LNCaP clone FGC (cell line): ENCODE data around the gene RASSF6.
A peak's percentile ranks its signal among the peaks of the same experiment; 100 is the strongest.

Experiments
- DNase-seq: peaks from one replicate; pipeline ENCODE4 v3.0.0-alpha.2; 2011; ENCODE audit warnings: low read depth
- H3K4me3 ChIP-seq: 2 replicates; pipeline ENCODE4 v1.5.1; 2011; ENCODE audit warnings: mild to moderate bottlenecking, low read depth, low read length, control low read depth
- TF ChIP-seq, protein P1 (sequence below): IDR thresholded peaks from 2 replicates; pipeline ENCODE4 v1.5.1; 2012; ENCODE audit warnings: mild to moderate bottlenecking; ENCODE audit not compliant: control insufficient read depth, insufficient read depth; ENCODE audit errors: extremely low read depth

RASSF6 gene

DNA sequence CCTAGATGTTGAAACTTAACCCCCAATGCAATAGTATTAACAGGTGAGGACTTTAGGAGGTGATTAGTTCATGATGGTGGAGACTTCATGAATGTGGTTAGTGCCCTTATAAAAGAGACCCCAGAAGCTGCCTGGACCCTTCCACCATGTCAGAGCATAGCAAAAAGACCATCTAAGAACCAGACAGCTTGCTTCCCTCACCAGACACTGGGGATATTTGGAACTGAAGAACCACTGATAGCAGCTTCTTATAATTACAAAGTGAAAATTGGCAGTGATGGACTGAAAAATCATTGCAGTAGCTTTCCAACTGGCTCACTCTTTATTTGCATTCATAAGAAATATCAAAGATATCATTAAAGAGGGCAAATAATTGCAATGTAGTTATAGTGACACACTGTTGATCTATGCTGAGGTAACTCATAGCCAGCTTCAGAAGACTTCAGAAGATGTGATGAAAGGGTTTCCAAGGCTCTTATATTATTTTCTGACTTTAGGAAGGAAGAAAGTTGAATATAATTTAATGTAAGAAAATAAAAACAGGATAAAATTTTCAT lies 5.8 kb downstream of the RASSF6 start:
- peak; percentile 63 for DNase-seq
- H3K4me3 ChIP-seq: no peak overlapping the region
- TF ChIP-seq, protein P1, sequence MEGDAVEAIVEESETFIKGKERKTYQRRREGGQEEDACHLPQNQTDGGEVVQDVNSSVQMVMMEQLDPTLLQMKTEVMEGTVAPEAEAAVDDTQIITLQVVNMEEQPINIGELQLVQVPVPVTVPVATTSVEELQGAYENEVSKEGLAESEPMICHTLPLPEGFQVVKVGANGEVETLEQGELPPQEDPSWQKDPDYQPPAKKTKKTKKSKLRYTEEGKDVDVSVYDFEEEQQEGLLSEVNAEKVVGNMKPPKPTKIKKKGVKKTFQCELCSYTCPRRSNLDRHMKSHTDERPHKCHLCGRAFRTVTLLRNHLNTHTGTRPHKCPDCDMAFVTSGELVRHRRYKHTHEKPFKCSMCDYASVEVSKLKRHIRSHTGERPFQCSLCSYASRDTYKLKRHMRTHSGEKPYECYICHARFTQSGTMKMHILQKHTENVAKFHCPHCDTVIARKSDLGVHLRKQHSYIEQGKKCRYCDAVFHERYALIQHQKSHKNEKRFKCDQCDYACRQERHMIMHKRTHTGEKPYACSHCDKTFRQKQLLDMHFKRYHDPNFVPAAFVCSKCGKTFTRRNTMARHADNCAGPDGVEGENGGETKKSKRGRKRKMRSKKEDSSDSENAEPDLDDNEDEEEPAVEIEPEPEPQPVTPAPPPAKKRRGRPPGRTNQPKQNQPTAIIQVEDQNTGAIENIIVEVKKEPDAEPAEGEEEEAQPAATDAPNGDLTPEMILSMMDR: no peak

DNA sequence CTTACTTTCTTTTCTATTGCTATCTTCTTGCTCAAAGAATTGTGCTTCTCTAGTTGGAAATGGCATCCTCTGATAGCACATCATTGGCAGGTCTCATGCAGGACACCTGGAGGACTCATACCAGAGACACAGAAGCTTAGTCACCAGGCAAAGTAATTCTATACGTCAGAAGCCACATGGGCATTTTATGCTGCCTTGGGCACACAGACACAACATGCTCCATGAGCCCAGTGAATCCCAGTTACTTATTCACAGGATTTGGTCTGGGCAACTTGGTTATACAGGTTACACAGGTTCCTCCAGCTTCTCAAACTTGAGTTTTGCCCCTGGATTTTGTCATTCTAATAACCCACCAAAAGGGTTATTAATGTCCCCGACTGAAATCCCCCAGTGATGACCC lies 7.1 kb downstream of the RASSF6 start:
- DNase-seq: peak; percentile 43
- H3K4me3 ChIP-seq: no peak overlapping the region
- TF ChIP-seq, protein P1: no peak

DNA sequence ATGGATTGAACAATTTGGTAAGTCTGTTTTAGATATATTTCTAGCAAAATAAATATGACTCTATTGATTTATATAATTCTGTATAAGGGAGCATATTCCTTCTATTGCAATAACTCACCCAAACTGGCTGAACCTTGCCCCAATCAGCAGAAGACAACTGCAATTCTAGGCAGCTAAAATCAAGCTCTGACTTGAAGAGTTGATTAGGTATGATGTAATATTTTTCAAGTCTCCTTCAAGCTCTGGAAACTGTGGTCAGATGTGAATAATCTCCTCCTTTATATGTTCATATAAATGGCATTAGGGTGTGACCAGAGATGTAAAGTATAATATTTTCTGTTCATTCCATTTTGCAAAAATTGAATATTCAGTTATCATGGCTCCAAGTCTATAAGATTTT lies 8.2 kb downstream of the RASSF6 start:
- TF ChIP-seq, protein P1: no peak
- H3K4me3 ChIP-seq: no peak overlapping the region
- no peak for DNase-seq

DNA sequence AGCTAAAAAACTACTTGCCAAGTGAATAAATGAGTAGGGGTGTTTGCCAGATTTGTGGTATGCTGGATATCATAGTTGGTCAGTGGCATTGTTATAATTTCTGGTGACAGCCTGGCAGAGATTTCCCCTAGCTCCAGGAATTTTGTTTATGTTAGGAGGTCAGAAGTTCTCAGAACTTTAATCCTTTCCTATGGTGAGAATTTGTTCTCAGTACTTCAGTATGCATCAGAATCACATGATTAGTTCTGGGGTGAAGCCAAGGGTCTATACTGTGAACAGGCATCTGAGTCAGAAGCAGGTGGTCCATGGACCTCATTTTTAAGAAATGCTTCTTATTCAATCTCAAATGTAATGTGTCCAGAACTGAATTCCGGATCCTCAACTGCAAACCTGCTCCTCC lies 10.5 kb downstream of the RASSF6 start:
- no peak for DNase-seq
- TF ChIP-seq, protein P1: no peak
- H3K4me3 ChIP-seq: no peak overlapping the region

DNA sequence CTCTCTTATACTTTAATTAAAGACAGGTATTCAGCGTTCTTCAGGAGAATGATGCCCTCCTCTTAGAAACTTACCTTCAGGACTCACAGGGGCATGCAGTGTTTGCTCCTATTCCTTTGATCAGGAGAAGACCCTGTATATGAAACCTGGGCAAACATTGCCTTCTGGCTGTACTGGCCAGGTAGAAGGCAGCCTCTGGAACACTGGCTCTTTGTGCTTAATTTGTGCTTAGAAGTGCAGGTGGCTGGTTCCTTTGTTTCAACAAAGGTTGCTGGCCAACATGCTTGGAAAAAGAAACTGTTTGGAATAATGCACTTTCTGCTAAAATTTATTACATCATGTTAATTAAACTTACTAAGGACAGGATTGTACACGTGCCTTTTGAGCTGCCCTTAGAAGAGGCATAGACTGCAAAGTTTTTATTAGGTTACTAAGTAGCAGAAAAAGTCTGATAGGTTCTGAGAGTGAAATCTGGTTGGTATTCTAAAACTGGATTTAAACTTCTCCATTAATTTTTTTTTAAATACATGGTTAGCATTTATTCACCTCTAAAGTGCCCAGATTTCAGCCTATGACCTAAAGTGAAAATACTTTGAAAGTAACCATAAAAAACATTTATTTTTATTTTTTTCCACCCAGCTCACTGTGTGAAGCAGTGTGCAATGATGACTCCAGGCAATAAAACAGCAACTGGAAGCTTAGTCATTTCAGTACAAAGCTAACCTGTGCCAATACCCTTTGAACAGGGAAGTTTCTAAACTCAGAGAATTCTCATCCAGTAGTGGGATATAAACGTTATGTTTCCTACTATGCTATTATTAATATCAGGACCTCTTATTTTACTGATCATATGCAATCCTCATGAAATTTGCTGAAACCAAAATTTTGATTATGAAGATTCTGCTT lies 11.3 kb downstream of the RASSF6 start:
- no peak for DNase-seq
- no peak overlapping the region for H3K4me3 ChIP-seq
- TF ChIP-seq, protein P1: no peak

DNA sequence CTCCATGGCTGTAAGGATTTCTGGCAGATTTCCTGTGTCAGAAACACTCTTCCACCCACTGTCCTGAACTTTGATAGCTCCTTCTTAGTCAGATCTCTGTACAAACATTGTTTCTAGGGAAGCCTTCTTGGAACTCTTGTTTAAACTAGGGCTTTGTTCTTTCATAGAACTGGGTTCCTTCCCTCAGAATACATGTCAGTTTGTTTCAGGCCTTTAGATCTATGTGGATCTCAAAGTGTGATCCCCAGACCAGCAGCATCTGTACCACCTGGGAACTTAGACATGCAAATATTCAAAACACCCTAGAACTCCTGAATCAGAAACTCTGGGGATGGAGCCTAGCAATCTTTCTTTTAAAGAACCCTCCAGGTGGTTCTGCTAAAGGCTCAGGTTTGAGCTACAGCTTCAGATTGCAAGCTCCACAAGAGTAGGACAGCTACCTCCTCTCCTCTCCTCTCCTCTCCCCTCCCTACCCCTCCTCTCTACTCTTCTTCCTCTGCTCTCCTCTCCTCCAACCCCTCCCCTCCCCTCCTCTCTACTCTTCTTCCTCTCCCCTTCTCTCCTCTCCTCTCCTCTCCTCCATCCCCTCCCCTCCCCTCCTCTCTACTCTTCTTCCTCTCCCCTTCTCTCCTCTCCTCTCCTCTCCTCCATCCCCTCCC lies 12.7 kb downstream of the RASSF6 start:
- DNase-seq: no peak
- TF ChIP-seq, protein P1: no peak
- H3K4me3 ChIP-seq: no peak overlapping the region
